Activated T-helper 1 cell treated with anti-CD3 and anti-CD28 coated beads, Interleukin-2, amount 50 U/mL, for 16 hours (primary cell): ENCODE data around the gene BOLA1.
"Not testable (repeated sequence)": the region's sequence is repeated elsewhere in the genome, so short reads cannot be mapped to it uniquely, and the experiment has no call there.

Experiments
- DNase-seq, 2 donors: peaks; one replicate each; pipeline ENCODE4 v3.0.0-alpha.2; 2020; ENCODE audit warnings: low read depth in 1 of 2, low spot score in 1 of 2

BOLA1 gene

GRCh38 chr1:149927563-149928400 is 28.4 kb downstream of the BOLA1 start, which contains the start of gene SF3B4:
SF3B4 (minus strand) TSS chr1:149927803; CDS start chr1:149927759, 44 bp downstream.
- peak; percentile 91 to 92 for DNase-seq

GRCh38 chr1:149928401-149928724 is 29.0 kb downstream of the BOLA1 start:
- DNase-seq = no peak

GRCh38 chr1:149929856-149930255 is 30.5 kb downstream of the BOLA1 start:
- DNase-seq = no peak

DNA sequence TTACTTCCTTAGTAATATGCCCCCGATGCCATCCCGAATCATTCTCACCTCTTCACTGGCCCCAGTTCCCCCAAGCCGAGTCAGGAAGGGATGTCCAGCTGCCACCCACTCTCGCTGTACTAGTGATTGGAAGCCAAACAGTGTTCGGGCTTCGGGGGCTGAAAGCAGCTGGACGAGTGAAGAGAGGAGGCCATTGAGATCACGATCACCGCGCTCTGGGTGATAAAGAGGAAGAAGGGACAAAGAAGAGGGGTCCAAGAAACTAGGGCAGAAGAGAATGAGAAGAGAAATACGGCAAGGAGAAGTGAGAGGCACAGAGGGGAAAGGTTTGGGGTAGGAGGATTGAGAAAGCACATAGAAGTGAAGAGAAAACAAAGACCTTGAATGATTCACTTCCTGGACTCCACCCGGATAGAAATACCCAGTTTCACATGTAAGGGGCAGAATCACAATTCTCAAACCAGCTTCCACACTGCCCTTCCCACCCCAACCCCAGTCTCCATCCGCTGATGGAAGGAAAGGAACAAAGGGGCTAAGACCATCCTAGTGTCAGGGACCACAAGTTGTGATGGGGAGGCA is 31.9 kb downstream of the BOLA1 start:
- DNase-seq = no peak

DNA sequence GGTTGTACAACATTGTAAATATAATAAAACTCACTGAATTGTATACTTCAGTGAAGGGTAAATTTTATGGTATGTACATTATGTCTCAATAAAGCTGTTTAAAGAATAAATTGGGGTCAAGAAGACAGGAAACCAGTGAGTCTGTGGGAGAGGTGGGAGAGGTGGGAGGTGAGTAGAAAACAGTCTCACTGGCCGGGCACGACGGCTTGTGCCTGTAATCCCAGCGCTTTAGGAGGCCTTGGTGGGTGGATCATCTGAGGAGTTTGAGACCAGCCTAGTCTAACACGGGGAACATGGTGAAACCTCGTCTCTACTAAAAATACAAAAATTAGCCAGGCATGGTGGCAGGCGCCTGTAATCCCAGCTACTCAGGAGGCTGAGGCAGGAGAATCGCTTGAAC is 33.1 kb downstream of the BOLA1 start:
- no peak for DNase-seq

DNA sequence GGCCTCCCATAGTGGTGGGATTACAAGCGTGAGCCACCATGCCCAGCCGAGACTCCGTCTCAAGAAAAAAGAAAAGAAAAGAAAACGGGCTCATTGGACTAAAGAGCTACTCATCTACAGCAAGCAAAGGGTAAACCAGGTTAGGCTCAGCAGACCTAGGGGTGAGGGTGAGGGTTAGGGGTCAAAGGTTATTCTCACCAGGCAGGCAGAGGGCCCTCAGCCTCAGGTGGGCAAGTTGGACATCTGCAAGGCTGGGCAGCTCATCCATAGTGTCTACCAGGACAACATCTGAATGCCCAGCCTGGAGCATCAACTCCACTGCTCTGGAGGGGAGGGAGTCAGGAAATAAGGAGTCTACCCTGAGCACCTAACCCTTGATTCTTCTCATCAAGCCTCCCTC is 33.8 kb downstream of the BOLA1 start:
- DNase-seq = no peak

GRCh38 chr1:149934356-149934755 is 35.0 kb downstream of the BOLA1 start:
- no peak for DNase-seq

DNA sequence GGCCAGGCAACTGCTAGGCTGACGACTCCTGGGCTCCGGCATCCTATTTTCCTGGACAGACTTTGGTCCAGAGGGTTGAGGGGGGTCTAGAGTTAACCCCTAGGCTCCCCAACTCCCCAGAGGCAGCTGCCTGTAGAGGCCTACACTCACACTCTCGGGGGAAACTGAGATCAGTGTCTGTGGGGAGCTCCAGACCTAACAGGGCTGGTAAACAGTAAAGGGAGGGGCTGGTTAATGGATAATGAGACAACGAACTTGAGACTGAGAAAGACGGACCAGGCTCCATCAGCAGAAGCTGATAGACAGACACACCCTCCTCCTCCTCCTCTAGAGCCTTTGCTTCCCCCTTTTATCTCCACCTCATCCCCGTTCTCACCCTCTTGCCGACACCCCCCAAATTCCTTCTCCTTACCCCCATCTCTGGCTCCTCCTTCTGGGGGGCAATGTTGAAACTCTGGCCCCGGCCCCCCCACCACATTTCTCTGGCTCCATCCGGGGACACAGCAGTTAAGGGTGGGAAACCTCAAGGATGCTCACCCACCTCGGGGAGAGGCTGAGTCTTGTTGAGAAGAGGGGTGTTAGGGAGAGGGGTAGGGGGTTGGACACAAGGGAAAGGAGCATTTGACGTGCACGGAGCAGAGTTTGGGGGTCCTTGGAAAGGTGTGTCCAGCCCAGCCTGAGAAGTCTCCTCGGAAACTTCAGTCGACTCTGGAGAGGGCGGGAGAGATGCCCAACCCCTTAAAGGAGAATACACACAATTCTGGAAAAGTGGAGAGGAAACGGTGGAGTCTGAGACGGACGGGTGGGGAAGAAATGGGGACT is 37.0 kb downstream of the BOLA1 start, which contains the start of gene MTMR11:
Gene MTMR11 (minus strand): TSS at position 710 of the 822 bp plus-strand sequence. CDS start 232 bp downstream, at position 478.
- no peak for DNase-seq

DNA sequence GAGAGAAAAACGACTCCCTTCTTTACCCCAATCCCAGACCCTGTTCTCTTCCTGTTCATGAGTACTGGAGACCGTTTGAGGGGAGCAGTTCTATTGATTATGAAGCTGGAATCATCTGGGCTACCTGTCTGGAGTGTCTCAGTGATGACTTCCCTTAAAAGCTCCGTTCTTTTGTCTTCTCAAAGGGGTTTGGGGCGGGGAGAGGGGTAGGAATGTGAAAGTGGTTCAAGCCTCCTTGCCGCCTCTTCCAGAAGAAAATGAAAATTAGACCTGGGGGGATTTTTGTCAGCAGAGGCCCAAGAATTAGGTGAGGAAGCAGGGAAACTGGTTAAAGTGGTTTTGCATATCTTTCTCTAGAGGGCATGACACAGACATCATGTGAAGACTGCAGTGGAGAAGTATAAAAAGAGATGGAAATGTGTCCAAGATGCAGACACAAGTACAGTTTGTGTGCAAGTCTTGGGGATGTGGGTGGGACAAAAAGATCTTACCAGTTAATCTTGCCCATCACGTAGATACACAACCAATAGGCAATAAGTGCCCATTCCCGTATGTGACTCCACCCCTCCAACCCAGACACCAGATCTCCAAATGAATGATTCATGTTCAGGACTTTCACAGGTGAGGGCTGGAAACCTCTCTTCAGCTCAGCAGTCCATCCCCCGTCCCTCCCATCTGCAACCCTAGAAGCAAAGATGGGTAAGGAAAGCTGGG is 37.8 kb downstream of the BOLA1 start:
- no peak for DNase-seq

GRCh38 chr1:149937759-149938158 is 38.4 kb downstream of the BOLA1 start:
- DNase-seq = no peak

DNA sequence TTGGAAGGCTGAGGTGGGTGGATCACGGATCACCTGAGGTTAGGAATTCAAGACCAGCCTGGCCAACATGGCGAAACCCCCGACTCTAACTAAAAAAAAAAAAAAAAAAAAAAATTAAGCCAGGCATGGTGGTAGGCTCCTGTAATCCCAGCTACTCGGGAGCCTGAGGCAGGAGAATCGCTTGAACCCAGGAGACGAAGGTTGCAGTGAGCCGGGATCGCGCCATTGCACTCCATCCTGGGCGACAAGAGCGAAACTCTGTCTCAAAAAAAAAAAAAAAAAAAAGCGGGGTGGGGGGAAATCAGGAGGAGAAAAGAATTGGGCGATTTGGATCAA is 39.3 kb downstream of the BOLA1 start:
- DNase-seq = not testable (repeated sequence)

DNA sequence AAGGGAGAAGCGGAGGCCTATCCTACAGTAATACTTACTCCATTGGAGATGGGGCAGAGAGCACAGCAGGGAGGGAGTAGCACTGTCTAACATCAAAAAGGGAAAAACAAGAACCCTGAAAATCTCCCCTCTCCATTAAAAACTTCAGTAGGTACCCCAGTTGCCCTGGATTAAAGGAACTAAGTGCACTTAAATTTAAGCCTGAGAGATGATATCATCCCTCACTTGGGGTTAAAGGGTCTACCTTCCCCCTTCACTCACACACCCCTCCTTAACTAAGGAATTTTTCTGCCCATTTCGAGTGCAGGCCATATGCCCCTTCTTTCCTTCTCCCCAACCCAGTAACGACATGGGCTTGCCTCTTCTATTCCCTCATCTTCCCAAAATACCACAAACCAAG is 41.1 kb downstream of the BOLA1 start:
- DNase-seq = no peak

DNA sequence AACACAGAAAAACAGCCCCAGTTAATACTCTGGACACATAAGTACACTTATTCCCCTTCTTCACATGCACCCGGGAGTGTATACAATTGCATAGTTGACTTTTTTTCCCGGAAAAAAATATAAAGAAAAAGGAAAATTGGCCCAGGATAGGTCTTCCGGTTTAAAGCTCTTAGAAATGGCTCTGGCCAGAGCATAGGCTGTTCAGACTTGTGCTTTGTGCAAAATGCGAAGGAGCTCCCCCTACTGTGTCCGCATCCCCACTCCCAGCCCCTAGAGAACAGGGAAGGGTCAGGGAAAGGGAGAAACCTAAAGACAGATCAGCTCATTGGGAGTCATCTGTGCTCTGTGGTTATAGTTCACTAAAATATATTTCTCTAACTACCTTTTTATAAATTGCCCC is 42.8 kb downstream of the BOLA1 start:
- DNase-seq = no peak

- DNase-seq = no peak
These were observed 43.5 kb downstream of the BOLA1 start for GRCh38 chr1:149942885-149943284.

DNA sequence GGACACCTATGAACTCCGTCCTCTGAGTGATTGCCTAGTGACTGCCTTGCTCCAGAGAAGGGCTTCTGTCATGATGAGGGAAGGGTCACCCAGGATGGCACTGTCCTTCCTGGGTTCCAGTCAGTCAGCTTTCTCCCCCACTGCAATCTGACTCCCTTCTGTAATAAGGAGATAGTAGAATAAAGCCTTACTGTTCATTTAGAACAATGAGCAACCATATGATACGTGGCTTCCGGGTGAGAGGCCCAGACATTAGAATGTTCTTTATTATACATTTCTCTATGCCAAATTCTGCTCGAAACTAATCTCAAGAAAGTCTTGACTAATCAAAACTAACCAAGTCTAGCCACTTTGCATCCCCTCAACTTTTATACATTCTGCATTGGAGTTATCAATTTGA is 45.8 kb downstream of the BOLA1 start:
- DNase-seq = no peak

DNA sequence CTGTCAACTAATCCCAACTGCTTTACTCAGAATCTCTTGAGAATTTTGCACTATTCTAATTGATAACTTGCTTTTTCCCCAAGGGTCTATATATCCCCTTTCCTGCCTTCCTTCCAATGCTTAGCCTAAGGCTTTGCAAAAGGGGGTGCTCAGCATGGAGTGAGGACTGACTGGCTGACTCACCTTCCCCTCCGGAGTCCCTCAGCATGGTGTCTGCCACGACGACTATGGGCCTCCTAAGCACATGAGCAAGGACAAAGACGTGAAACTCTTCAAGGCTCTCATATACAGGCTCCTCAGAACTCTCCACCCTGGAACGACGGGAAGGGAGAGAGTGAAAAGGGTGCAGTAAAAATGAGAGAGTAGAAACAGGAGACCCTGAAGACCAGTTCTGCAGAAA is 50.5 kb downstream of the BOLA1 start:
- no peak for DNase-seq
